Measurements from ENCODE around the gene RGS5. TPM values are rescaled to one million over a fixed set of nuclear protein-coding genes. Genes with fewer than 3 reads are reported as not detected.

The RGS5 gene
- total RNA-seq, 1 donor = 2.2 TPM

DNA sequence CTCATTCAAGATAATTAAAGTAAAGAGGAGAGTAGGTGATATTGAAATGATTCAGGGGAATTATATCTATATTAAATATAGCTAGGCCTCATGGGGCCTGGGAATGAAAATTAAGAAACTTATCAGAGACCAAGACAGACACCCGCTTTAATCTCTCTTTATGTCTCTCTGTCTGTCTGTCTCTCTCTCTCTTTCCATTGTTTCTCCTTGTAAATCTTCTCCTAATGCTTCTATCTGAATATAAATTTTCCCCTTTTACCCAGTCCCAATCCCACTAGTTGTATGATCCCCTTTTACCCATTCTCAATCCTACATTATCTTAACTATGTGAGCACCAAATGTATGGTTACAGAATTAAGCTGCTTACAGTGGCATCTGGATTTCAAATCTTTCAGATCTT is 61.2 kb downstream of the RGS5 start:
- no peak overlapping the region for H3K4me3 ChIP-seq (ENCODE audit: low read depth, low read length)
- TF ChIP-seq, protein P1, sequence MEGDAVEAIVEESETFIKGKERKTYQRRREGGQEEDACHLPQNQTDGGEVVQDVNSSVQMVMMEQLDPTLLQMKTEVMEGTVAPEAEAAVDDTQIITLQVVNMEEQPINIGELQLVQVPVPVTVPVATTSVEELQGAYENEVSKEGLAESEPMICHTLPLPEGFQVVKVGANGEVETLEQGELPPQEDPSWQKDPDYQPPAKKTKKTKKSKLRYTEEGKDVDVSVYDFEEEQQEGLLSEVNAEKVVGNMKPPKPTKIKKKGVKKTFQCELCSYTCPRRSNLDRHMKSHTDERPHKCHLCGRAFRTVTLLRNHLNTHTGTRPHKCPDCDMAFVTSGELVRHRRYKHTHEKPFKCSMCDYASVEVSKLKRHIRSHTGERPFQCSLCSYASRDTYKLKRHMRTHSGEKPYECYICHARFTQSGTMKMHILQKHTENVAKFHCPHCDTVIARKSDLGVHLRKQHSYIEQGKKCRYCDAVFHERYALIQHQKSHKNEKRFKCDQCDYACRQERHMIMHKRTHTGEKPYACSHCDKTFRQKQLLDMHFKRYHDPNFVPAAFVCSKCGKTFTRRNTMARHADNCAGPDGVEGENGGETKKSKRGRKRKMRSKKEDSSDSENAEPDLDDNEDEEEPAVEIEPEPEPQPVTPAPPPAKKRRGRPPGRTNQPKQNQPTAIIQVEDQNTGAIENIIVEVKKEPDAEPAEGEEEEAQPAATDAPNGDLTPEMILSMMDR (IDR thresholded peaks at IDR 0.05; ENCODE audit: insufficient read depth, low read depth, low read length) = no peak
- no peak for DNase-seq (ENCODE audit: low read depth)

DNA sequence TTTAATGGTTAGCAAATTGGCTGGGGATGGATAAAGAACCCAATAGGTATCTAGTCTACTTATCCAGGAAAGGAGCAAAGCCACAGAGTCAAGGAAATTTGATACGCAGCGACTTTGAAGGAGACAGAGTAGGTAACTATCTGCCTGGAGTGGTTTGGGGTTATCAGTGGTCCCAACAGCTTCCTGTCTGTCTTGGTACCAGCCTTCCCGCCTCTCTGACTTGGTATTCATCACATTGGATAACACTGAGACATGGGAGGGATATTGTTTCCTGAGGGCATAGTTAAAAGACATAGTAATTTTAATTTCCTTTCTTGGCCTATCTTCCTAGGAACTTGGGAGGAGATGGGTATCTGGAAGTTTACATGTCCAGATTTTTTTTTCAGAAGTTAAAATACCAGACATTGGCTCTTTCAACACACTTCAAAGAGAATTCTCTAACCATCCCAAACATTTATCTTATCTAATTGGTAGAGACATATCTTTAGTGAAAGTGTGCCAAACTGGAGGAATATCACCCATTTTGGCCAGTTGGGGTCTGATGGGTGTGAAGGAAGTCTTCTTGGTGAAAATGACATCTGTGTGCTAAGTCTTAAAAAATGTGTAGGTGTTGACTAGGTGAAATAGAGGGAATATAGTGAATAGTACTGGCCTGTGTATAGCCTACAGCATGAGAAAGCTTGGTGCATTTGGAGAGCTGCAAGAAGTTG is 65.0 kb downstream of the RGS5 start:
- TF ChIP-seq, protein P1 (IDR thresholded peaks at IDR 0.05; ENCODE audit: insufficient read depth, low read depth, low read length) = no peak
- H3K4me3 ChIP-seq (ENCODE audit: low read depth, low read length) = no peak overlapping the region
- DNase-seq (ENCODE audit: low read depth) = no peak

DNA sequence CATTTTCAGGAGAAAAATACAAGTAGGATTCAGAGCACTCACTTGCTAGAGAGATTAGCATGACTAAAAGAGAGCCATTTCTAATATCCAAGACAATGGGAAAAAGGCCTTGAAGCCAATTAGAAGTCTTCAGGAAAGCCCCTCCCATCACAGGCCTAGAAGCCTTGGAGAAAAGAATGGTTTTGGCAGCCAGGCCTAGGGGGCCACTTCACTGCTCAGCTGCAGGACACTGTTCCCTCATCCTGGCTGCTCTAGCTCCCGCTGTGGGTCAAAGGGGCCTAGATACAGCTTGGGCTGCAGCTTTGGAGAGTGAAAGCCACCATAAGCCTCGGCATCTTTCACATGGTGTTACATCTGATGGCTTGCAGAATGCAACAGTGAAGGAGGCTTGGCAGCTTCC is 70.7 kb downstream of the RGS5 start:
- H3K4me3 ChIP-seq (ENCODE audit: low read depth, low read length) = no peak overlapping the region
- DNase-seq (ENCODE audit: low read depth) = no peak
- TF ChIP-seq, protein P1 (IDR thresholded peaks at IDR 0.05; ENCODE audit: insufficient read depth, low read depth, low read length) = no peak

DNA sequence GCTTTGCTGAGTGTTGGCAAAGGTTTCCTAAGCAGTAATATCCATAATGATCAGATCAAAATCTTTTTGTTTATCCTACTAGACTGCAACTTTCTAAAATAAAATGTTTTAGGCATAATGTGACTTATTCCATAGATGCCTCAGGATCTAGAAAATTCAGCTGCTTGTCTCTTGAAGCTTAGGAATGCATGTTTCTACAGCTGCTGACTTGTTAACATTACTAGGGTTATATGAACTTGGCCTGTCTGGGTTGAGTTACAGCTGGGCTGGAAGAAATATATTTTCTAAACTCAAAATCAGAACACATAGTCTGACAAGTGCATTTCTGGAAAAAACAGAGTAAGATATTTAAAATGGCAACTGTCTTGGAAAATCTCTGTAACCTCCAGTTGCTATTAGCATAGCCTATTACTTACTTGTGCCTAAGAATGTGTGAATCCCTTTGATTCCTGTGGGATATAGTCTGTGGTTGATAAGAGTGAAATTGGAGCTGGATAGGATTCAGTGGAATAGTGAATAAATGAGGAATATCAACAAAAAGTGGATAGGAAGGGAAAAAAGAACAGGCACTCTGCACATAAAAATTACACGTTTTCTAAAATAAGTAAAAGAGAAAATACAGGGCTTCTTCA is 72.4 kb downstream of the RGS5 start:
- DNase-seq (ENCODE audit: low read depth) = no peak
- no peak overlapping the region for H3K4me3 ChIP-seq (ENCODE audit: low read depth, low read length)
- TF ChIP-seq, protein P1 (IDR thresholded peaks at IDR 0.05; ENCODE audit: insufficient read depth, low read depth, low read length) = no peak

DNA sequence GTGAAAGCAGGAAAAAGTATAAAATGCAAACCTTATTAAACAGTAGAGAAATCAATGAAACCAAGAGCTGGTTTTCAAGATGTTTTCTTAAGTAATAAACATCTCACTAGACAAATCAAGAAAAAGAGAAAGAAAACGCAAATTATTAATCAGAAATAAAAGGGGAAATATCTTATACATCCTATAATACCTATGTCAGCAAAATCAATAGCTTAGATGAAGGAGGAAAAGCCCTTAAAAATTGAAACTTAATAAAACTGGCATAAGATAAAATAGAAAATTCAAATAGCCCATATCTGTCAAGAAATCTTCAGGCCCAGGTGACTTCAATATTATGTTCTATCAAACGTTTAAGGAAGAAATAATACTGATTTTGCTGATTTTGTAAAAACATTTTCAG is 74.4 kb downstream of the RGS5 start:
- H3K4me3 ChIP-seq (ENCODE audit: low read depth, low read length) = no peak overlapping the region
- TF ChIP-seq, protein P1 (IDR thresholded peaks at IDR 0.05; ENCODE audit: insufficient read depth, low read depth, low read length) = no peak
- DNase-seq (ENCODE audit: low read depth) = no peak

DNA sequence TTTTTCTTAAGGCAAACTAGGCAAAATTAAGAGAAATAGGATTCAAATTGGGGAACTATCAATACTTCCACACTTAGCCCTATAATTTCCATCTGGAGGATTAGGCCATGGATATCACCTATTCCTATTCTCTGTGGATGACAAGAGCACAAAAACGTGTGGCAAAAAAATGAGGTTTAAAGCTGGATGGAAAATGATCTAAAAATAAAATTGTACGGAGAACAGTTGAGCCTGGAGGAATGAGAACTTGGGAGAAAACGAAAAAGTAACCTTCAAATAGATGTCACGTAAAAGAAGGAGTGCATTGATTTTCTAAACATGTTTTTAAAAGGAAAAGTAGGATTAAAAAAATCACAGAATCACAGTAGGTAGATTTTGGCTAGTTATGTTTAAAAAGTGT is 77.9 kb downstream of the RGS5 start:
- no peak overlapping the region for H3K4me3 ChIP-seq (ENCODE audit: low read depth, low read length)
- no peak for DNase-seq (ENCODE audit: low read depth)
- TF ChIP-seq, protein P1 (IDR thresholded peaks at IDR 0.05; ENCODE audit: insufficient read depth, low read depth, low read length) = no peak

Data from fibroblast of villous mesenchyme (primary cell).